Astrocyte of the cerebellum (primary cell): ENCODE data around the gene GASK1A.

ENCODE experiments used
- DNase-seq: peaks from one replicate; pipeline ENCODE4 v3.0.0-alpha.2; 2011; ENCODE audit warnings: low read depth
- H3K4me3 ChIP-seq: 2 replicates; pipeline ENCODE4 v1.5.1; 2011; ENCODE audit warnings: mild to moderate bottlenecking, low read depth, low read length, moderate library complexity
- CTCF ChIP-seq: IDR thresholded peaks from 2 replicates; pipeline ENCODE4 v1.5.1; 2012; ENCODE audit warnings: low read length, low read depth, moderate library complexity, mild to moderate bottlenecking; ENCODE audit errors: missing control alignments
- in situ Hi-C: cut with HindIII; loops from 2 replicates; pipeline ENCODE4 v1.10.0; 2017; ENCODE audit warnings: low sequenced_read_pairs

GASK1A gene

GRCh38 chr3:42942693-42943092 lies 36.4 kb upstream of the GASK1A start:
- DNase-seq: no peak
- no peak for TF ChIP-seq CTCF
- in situ Hi-C loops: no loop called here
- no peak overlapping the region for H3K4me3 ChIP-seq

GRCh38 chr3:42946050-42946449 lies 33.1 kb upstream of the GASK1A start:
- in situ Hi-C loops: no loop called here
- TF ChIP-seq CTCF: no peak
- no peak overlapping the region for H3K4me3 ChIP-seq
- DNase-seq: no peak

- no peak overlapping the region for H3K4me3 ChIP-seq
- in situ Hi-C loops: no loop called here
- peak; percentile 18 for TF ChIP-seq CTCF
Observed at GRCh38 chr3:42957573-42957972, 21.5 kb upstream of the GASK1A start.

GRCh38 chr3:42960282-42960681 lies 18.8 kb upstream of the GASK1A start:
- DNase-seq: no peak
- no peak for TF ChIP-seq CTCF
- no peak overlapping the region for H3K4me3 ChIP-seq
- in situ Hi-C loops: loop anchor here (10.0 kb wide), 1 partner anchor 165 kb away; no protein-coding TSS in a partner anchor

More at GRCh38 chr3:42957573-42957972, 21.5 kb upstream of the GASK1A start:
- DNase-seq: no peak

- no peak overlapping the region for H3K4me3 ChIP-seq
- in situ Hi-C loops: loop anchor here (10.0 kb wide), 1 partner anchor 164 kb away; no protein-coding TSS in a partner anchor
- no peak for DNase-seq
- TF ChIP-seq CTCF: no peak
Observed at GRCh38 chr3:42960786-42961185, 18.3 kb upstream of the GASK1A start.

- in situ Hi-C loops: loop anchor here (10.0 kb wide), 1 partner anchor 163 kb away; no protein-coding TSS in a partner anchor
- peak; percentile 37 for DNase-seq
- no peak overlapping the region for H3K4me3 ChIP-seq
- peak; percentile 57 for TF ChIP-seq CTCF
Observed at GRCh38 chr3:42961633-42962032, 17.5 kb upstream of the GASK1A start.
